AG04450 (cell line): Measurements from ENCODE around the gene SVOPL. TPM values are rescaled to one million over a fixed set of nuclear protein-coding genes. Genes with fewer than 3 reads are reported as not detected.

Experiments used
- CTCF ChIA-PET: fragments of 300-600, 350-600 bp; formaldehyde crosslinking; extraction: SDS; loops from one replicate; lab custom pipeline; 2022; ENCODE audit warnings: antibody characterized with exemption, inconsistent platforms; lab: Charles Lee
- POLR2A ChIA-PET: fragments of 350-600 bp; formaldehyde crosslinking; extraction: SDS; loops from one replicate; lab custom pipeline; 2021; ENCODE audit warnings: antibody characterized with exemption, inconsistent platforms; lab: Yijun Ruan, JAX
- DNase-seq: peaks from one replicate; pipeline ENCODE4 v3.0.0-alpha.2; 2011; ENCODE audit warnings: low read depth, low spot score
- H3K27ac ChIP-seq: one replicate; pipeline ENCODE4 v1.5.1; 2012; ENCODE audit warnings: low read depth, low read length, control low read depth
- H3K27me3 ChIP-seq: one replicate; pipeline ENCODE4 v1.6.0; 2012; ENCODE audit warnings: low read length; ENCODE audit not compliant: control insufficient read depth, insufficient read depth
- H3K4me3 ChIP-seq: 2 replicates; pipeline ENCODE4 v1.5.1; 2011; ENCODE audit warnings: mild to moderate bottlenecking, low read depth, low read length, control low read depth
- H3K9me3 ChIP-seq: 2 replicates; pipeline ENCODE4 v1.5.1; 2012; ENCODE audit warnings: low read length; ENCODE audit not compliant: control insufficient read depth, insufficient read depth
- CTCF ChIP-seq: IDR thresholded peaks from 2 replicates; pipeline ENCODE4 v1.5.1; 2011; ENCODE audit warnings: low read depth, low read length, control low read depth, inconsistent platforms
- polyA plus RNA-seq: library from polyadenylated mRNA; depleted of rRNA; stranded (reverse); fragments of >200 nt; gene quantifications from 2 replicates; pipeline ENCODE4 v1.2.3, GENCODE V29; 2011

The SVOPL gene
- polyA plus RNA-seq, 1 experiment: not detected

GRCh38 chr7:138554674-138555073, 146.5 kb downstream of the SVOPL start:
- POLR2A ChIA-PET: no interaction called here
- Histone ChIP-seq H3K27ac (no peak overlapping the region), H3K4me3 (no peak overlapping the region), H3K27me3 (no peaks in the 10 kb centered on the region), H3K9me3 (peaks cover 22% of the 10 kb centered on the region; the same call in 1 of the 2 replicates)
- no peak for TF ChIP-seq CTCF
- CTCF ChIA-PET: no interaction called here
- no peak for DNase-seq

- no peaks in the 10 kb centered on the region for H3K27me3 ChIP-seq
- ChIA-PET CTCF (no interaction called here), POLR2A (interaction anchor here (0.6 kb wide), 1 partner anchor 117 kb away, joined by 3 read pairs; no protein-coding TSS in a partner anchor)
These were observed 147.4 kb downstream of the SVOPL start for GRCh38 chr7:138553805-138554204.

GRCh38 chr7:138551102-138551501, 150.1 kb downstream of the SVOPL start:
- ChIA-PET POLR2A (no interaction called here), CTCF (no interaction called here)
- Histone ChIP-seq H3K27me3 (no peaks in the 10 kb centered on the region), H3K9me3 (no peaks in the 10 kb centered on the region; the same call in 1 of the 2 replicates), H3K27ac (no peak overlapping the region), H3K4me3 (no peak overlapping the region)
- DNase-seq: no peak
- TF ChIP-seq CTCF: no peak

More at GRCh38 chr7:138553805-138554204, 147.4 kb downstream of the SVOPL start:
- no peak for DNase-seq
- Histone ChIP-seq H3K27ac (no peak overlapping the region), H3K4me3 (no peak overlapping the region), H3K9me3 (peaks cover 19% of the 10 kb centered on the region; the same call in 1 of the 2 replicates)
- TF ChIP-seq CTCF: no peak

GRCh38 chr7:138550337-138550736, 150.8 kb downstream of the SVOPL start:
- no peaks in the 10 kb centered on the region for H3K27me3 ChIP-seq
- DNase-seq: no peak
- H3K4me3 ChIP-seq: no peak overlapping the region
- no peaks in the 10 kb centered on the region for H3K9me3 ChIP-seq
- ChIA-PET CTCF (no interaction called here), POLR2A (no interaction called here)
- TF ChIP-seq CTCF: no peak
- no peak overlapping the region for H3K27ac ChIP-seq

- DNase-seq: no peak
- Histone ChIP-seq H3K9me3 (no peaks in the 10 kb centered on the region), H3K4me3 (no peak overlapping the region), H3K27me3 (no peaks in the 10 kb centered on the region), H3K27ac (no peak overlapping the region)
- no peak for TF ChIP-seq CTCF
- CTCF ChIA-PET: interaction anchor here (1.0 kb wide), 1 partner anchor 190 kb away, joined by 3 read pairs; no protein-coding TSS in a partner anchor
- POLR2A ChIA-PET: no interaction called here
These were observed 152.1 kb downstream of the SVOPL start for GRCh38 chr7:138549082-138549481.
